Vagina (tissue), 2 donors: Measurements from ENCODE around the gene PHYH.

Source experiments
- POLR2A ChIP-seq, 2 donors: fragments of 450-650 bp; IDR thresholded peaks; one replicate each; pipeline ENCODE4 v1.6.1; 2017; ENCODE audit warnings: antibody characterized with exemption in 2 of 2, mild to moderate bottlenecking in 2 of 2, moderate library complexity in 2 of 2
- POLR2AphosphoS5 ChIP-seq, 2 donors: sonication (generic); formaldehyde crosslinking; IDR thresholded peaks; one replicate each; pipeline ENCODE4 v1.9.0; 2017; ENCODE audit warnings: antibody characterized with exemption in 2 of 2, mild to moderate bottlenecking in 2 of 2, low read depth in 1 of 2; ENCODE audit not compliant: insufficient read depth in 1 of 2
- TF ChIP-seq, protein P1 (sequence below), 3 experiments: fragments of 450-650 bp in 2 of 3; fragments of 200-600 bp in 1 of 3; sonication (generic) in 1 of 3; IDR thresholded peaks; one replicate each; pipeline ENCODE4 v1.5.1; 2017 to 2019; ENCODE audit warnings: antibody characterized with exemption in 3 of 3, mild to moderate bottlenecking in 2 of 3, moderate library complexity in 2 of 3

DNA sequence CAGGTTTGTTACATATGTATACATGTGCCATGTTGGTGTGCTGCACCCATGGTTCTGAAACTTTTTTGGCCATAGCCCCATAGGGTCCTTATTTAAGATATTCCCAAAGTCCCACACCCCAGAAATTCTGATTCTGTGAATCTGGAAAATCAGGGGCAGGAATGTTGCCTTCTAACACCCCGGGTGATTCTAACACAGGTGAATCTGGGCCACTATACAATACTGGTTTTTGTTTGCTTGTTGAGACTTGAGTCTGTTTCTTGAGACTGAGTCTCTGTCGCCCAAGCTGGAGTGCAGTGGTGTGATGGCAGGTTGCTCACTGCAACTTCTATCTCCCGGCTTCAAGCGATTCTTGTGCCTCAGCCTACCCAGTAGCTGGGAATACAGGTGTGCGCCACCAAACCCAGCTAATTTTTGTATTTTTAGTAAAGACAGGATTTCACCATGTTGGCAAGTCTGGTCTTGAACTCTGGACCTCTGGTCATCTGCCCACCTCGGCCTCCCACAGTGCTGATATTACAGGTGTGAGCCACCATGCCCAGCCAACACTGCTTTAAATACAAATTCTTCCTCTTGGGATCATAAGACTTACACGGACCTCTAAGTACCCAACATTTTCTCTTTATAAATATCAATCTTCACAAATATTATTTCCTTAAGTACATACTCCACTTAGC is 16.9 kb upstream of the PHYH start:
- TF ChIP-seq, protein P1, sequence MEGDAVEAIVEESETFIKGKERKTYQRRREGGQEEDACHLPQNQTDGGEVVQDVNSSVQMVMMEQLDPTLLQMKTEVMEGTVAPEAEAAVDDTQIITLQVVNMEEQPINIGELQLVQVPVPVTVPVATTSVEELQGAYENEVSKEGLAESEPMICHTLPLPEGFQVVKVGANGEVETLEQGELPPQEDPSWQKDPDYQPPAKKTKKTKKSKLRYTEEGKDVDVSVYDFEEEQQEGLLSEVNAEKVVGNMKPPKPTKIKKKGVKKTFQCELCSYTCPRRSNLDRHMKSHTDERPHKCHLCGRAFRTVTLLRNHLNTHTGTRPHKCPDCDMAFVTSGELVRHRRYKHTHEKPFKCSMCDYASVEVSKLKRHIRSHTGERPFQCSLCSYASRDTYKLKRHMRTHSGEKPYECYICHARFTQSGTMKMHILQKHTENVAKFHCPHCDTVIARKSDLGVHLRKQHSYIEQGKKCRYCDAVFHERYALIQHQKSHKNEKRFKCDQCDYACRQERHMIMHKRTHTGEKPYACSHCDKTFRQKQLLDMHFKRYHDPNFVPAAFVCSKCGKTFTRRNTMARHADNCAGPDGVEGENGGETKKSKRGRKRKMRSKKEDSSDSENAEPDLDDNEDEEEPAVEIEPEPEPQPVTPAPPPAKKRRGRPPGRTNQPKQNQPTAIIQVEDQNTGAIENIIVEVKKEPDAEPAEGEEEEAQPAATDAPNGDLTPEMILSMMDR (IDR thresholded peaks at IDR 0.05): no peak
- TF ChIP-seq POLR2A (IDR thresholded peaks at IDR 0.05) (no peak), POLR2AphosphoS5 (IDR thresholded peaks at IDR 0.05; ENCODE audit: insufficient read depth in 1 of 2, low read depth in 1 of 2) (no peak)
